Stomach (tissue), 9 donors: ENCODE results near the gene CTNND2. TPM values are rescaled to one million over a fixed set of nuclear protein-coding genes. Genes with fewer than 3 reads are reported as not detected.

Source experiments
- DNase-seq, 2 donors: peaks; one replicate each; pipeline versions ENCODE4 v3.0.0 to v3.0.0-alpha.2; 2013 to 2019
- H3K27ac ChIP-seq, 5 donors: fragments of 200-600 bp in 4 of 5; sonication (generic) in 4 of 5; one replicate each; pipeline ENCODE4 v1.5.1; 2013 to 2019; ENCODE audit warnings: mild to moderate bottlenecking in 1 of 5, moderate library complexity in 1 of 5
- H3K27me3 ChIP-seq, 3 donors: fragments of 200-600 bp; sonication (generic); one replicate each; pipeline ENCODE4 v1.5.1; 2017 to 2019; ENCODE audit warnings: mixed run types in 1 of 3
- H3K36me3 ChIP-seq, 4 donors: fragments of 200-600 bp; sonication (generic); 1 replicate in 3 of 4; 2 replicates in 1 of 4; pipeline ENCODE4 v1.5.1; 2016 to 2019
- H3K4me1 ChIP-seq, 4 donors: fragments of 200-600 bp; sonication (generic); one replicate each; pipeline ENCODE4 v1.5.1; 2016 to 2019
- H3K4me3 ChIP-seq, 4 donors: fragments of 200-600 bp; sonication (generic) in 3 of 4; one replicate each; pipeline ENCODE4 v1.5.1; 2016 to 2019; ENCODE audit warnings: mild to moderate bottlenecking in 1 of 4
- H3K9me3 ChIP-seq, 4 donors: fragments of 200-600 bp; sonication (generic); one replicate each; pipeline ENCODE4 v1.5.1; 2016 to 2019
- CTCF ChIP-seq, 7 experiments: fragments of 450-650 bp in 4 of 7; fragments of 200-600 bp in 3 of 7; sonication (generic) in 3 of 7; IDR thresholded peaks; one replicate each; pipeline ENCODE4 v1.5.1; 2016 to 2019; ENCODE audit warnings: antibody characterized with exemption in 7 of 7, control low read depth in 2 of 7, mild to moderate bottlenecking in 1 of 7
- EP300 ChIP-seq: sonication (generic); formaldehyde crosslinking; IDR thresholded peaks from one replicate; pipeline ENCODE4 v1.6.1; 2017; ENCODE audit warnings: antibody characterized with exemption
- POLR2A ChIP-seq, 4 donors: fragments of 450-650 bp; IDR thresholded peaks; one replicate each; pipeline ENCODE4 v1.6.1; 2016; ENCODE audit warnings: antibody characterized with exemption in 4 of 4, control low read depth in 2 of 4, mild to moderate bottlenecking in 1 of 4, moderate library complexity in 1 of 4
- POLR2AphosphoS5 ChIP-seq, 3 donors: sonication (generic); formaldehyde crosslinking; IDR thresholded peaks; one replicate each; pipeline ENCODE4 v1.6.1; 2016; ENCODE audit warnings: antibody characterized with exemption in 3 of 3
- WGBS, 5 donors: extraction: QIAGEN DNeasy Blood & Tissue Kit in 3 of 5; methylation state at CpG; one replicate each; pipeline versions ENCODE4 v1.1.5 to v1.1.7; 2013 to 2018; 5-methylcytosine and 5-hydroxymethylcytosine counted together
- intact Hi-C: fragments of 100-400 bp; cut with DNase I; formaldehyde crosslinking; loops from one replicate; pipeline ENCODE4 v1.15.1; 2023; ENCODE audit warnings: low total_unique reads
- polyA plus RNA-seq, 3 donors: library from polyadenylated mRNA; stranded (reverse); fragments of 200-250 nt; gene quantifications; one replicate each; pipeline ENCODE4 v1.2.3, GENCODE V29; 2013
- total RNA-seq, 5 donors: library from RNA; depleted of rRNA; stranded (reverse); fragments of >200 nt; gene quantifications; one replicate each; pipeline versions ENCODE4 v1.1.0 to v1.2.3, GENCODE V29; 2014 to 2016
- donor health status: healthy with polysubstance abuse.
- donor health status: Bipolar disorder and iron deficiency.
- donor health status: healthy.

CTNND2 gene
- total and polyA plus RNA-seq, 8 donors = 0.29 to 3.4 (median 2.0) TPM; not detected in 2

GRCh38 chr5:11164531-11165294 lies 739.5 kb downstream of the CTNND2 start:
- 72 to 87% (median 82%) methylated on average over 6 of the region's 6 CpGs for WGBS, 5 donors
- H3K9me3 ChIP-seq = no peaks in the 10 kb centered on the region
- no peak for TF ChIP-seq POLR2A (IDR thresholded peaks at IDR 0.05)
- TF ChIP-seq POLR2AphosphoS5 (IDR thresholded peaks at IDR 0.05) = no peak
- TF ChIP-seq EP300 = no peak
- no peak for TF ChIP-seq CTCF (IDR thresholded peaks at IDR 0.05)

GRCh38 chr5:11157132-11157531 lies 747.1 kb downstream of the CTNND2 start:
- Histone ChIP-seq H3K9me3 (no peaks in the 10 kb centered on the region), H3K4me1 (no peaks in the 10 kb centered on the region), H3K36me3 (no peaks in the 10 kb centered on the region), H3K27ac (no peak overlapping the region), H3K4me3 (no peak overlapping the region), H3K27me3 (no peaks in the 10 kb centered on the region)
- TF ChIP-seq EP300 = no peak
- TF ChIP-seq POLR2AphosphoS5 (IDR thresholded peaks at IDR 0.05) = no peak
- no peak for TF ChIP-seq POLR2A (IDR thresholded peaks at IDR 0.05)
- no peak for TF ChIP-seq CTCF (IDR thresholded peaks at IDR 0.05)
- intact Hi-C loops = no loop called here
- 73 to 92% (median 91%) methylated on average over 3 of the region's 3 CpGs for WGBS, 5 donors
- no peak for DNase-seq

More at GRCh38 chr5:11164531-11165294, 739.5 kb downstream of the CTNND2 start:
- Histone ChIP-seq H3K4me1 (no peaks in the 10 kb centered on the region), H3K27me3 (no peaks in the 10 kb centered on the region), H3K36me3 (no peaks in the 10 kb centered on the region), H3K27ac (no peak overlapping the region), H3K4me3 (no peak overlapping the region)
- intact Hi-C loops = no loop called here
- DNase-seq = no peak

GRCh38 chr5:11153670-11154382 lies 750.4 kb downstream of the CTNND2 start:
- Histone ChIP-seq H3K36me3 (no peaks in the 10 kb centered on the region), H3K4me3 (no peak overlapping the region), H3K27ac (no peak overlapping the region), H3K4me1 (no peaks in the 10 kb centered on the region), H3K9me3 (no peaks in the 10 kb centered on the region), H3K27me3 (no peaks in the 10 kb centered on the region)
- no peak for DNase-seq
- intact Hi-C loops = no loop called here
- 66 to 79% (median 76%) methylated on average over 12 of the region's 12 CpGs for WGBS, 5 donors
- TF ChIP-seq EP300 (no peak), POLR2A (IDR thresholded peaks at IDR 0.05) (no peak), POLR2AphosphoS5 (IDR thresholded peaks at IDR 0.05) (no peak), CTCF (IDR thresholded peaks at IDR 0.05) (no peak)

- Histone ChIP-seq H3K36me3 (no peaks in the 10 kb centered on the region), H3K9me3 (no peaks in the 10 kb centered on the region), H3K27ac (no peak overlapping the region), H3K27me3 (no peaks in the 10 kb centered on the region), H3K4me3 (no peak overlapping the region), H3K4me1 (no peaks in the 10 kb centered on the region)
- DNase-seq = no peak
- intact Hi-C loops = no loop called here
- TF ChIP-seq CTCF (IDR thresholded peaks at IDR 0.05) (no peak), POLR2A (IDR thresholded peaks at IDR 0.05) (no peak), POLR2AphosphoS5 (IDR thresholded peaks at IDR 0.05) (no peak), EP300 (no peak)
- WGBS, 5 donors = 83 to 93% (median 88%) methylated on average over 8 of the region's 8 CpGs
Measured at GRCh38 chr5:11152368-11152767, 751.9 kb downstream of the CTNND2 start.
